ENCODE data around the gene IPO9.

DNA sequence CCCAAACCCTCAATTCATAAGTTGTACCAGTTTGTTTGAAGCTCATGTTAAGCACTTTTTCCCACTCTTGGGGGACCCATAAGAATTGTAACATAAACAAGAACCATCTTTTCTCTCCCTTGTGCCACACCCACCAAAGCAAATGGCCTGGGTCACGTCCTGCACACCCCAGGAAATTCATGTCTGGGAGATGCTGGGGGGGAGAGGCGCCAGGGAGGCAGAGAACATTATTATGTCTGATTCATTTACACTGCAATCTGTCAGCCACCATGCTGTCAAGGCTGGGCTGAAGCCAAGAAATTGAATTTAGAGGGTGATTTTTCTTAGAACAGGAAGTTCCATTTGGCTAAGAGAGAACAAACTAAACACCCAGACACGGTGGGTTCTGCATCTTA is 37.2 kb upstream of the IPO9 start:
- TF ChIP-seq, protein P1, sequence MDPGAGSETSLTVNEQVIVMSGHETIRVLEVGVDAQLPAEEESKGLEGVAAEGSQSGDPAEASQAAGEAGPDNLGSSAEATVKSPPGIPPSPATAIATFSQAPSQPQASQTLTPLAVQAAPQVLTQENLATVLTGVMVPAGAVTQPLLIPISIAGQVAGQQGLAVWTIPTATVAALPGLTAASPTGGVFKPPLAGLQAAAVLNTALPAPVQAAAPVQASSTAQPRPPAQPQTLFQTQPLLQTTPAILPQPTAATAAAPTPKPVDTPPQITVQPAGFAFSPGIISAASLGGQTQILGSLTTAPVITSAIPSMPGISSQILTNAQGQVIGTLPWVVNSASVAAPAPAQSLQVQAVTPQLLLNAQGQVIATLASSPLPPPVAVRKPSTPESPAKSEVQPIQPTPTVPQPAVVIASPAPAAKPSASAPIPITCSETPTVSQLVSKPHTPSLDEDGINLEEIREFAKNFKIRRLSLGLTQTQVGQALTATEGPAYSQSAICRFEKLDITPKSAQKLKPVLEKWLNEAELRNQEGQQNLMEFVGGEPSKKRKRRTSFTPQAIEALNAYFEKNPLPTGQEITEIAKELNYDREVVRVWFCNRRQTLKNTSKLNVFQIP (CRISPR knock-in tag; IDR thresholded peaks at IDR 0.05; ENCODE audit: borderline replicate concordance, low read depth) = no peak
- TF ChIP-seq ZFP3 (CRISPR knock-in tag; IDR thresholded peaks at IDR 0.05) (no peak), PPARA (CRISPR knock-in tag; IDR thresholded peaks at IDR 0.05; ENCODE audit: borderline replicate concordance) (no peak), OSR1 (CRISPR knock-in tag; IDR thresholded peaks at IDR 0.05) (peak; percentile 89; the same call in 1 of the 2 replicates), RARB (CRISPR knock-in tag; IDR thresholded peaks at IDR 0.05) (no peak; the same call in 1 of the 2 replicates), ZC3H10 (CRISPR knock-in tag; IDR thresholded peaks at IDR 0.05) (peak; percentile 64; the same call in 1 of the 2 replicates), ARNTL (CRISPR knock-in tag; IDR thresholded peaks at IDR 0.05; ENCODE audit: borderline replicate concordance, low read depth) (no peak), CSDC2 (CRISPR knock-in tag; IDR thresholded peaks at IDR 0.05) (no peak), BACH2 (CRISPR knock-in tag; IDR thresholded peaks at IDR 0.05; ENCODE audit: borderline replicate concordance) (no peak), GLIS3 (CRISPR knock-in tag; IDR thresholded peaks at IDR 0.05) (no peak), ESRRG (CRISPR knock-in tag; IDR thresholded peaks at IDR 0.05) (no peak)
- TF ChIP-seq, protein P2, sequence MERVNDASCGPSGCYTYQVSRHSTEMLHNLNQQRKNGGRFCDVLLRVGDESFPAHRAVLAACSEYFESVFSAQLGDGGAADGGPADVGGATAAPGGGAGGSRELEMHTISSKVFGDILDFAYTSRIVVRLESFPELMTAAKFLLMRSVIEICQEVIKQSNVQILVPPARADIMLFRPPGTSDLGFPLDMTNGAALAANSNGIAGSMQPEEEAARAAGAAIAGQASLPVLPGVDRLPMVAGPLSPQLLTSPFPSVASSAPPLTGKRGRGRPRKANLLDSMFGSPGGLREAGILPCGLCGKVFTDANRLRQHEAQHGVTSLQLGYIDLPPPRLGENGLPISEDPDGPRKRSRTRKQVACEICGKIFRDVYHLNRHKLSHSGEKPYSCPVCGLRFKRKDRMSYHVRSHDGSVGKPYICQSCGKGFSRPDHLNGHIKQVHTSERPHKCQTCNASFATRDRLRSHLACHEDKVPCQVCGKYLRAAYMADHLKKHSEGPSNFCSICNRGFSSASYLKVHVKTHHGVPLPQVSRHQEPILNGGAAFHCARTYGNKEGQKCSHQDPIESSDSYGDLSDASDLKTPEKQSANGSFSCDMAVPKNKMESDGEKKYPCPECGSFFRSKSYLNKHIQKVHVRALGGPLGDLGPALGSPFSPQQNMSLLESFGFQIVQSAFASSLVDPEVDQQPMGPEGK (CRISPR knock-in tag; IDR thresholded peaks at IDR 0.05; ENCODE audit: borderline replicate concordance) = peak; percentile 77
- TF ChIP-seq, protein P3, sequence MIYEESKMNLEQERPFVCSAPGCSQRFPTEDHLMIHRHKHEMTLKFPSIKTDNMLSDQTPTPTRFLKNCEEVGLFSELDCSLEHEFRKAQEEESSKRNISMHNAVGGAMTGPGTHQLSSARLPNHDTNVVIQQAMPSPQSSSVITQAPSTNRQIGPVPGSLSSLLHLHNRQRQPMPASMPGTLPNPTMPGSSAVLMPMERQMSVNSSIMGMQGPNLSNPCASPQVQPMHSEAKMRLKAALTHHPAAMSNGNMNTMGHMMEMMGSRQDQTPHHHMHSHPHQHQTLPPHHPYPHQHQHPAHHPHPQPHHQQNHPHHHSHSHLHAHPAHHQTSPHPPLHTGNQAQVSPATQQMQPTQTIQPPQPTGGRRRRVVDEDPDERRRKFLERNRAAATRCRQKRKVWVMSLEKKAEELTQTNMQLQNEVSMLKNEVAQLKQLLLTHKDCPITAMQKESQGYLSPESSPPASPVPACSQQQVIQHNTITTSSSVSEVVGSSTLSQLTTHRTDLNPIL (CRISPR knock-in tag; IDR thresholded peaks at IDR 0.05; ENCODE audit: low read depth) = no peak
